ENCODE results near the gene PPP2CA. TPM values are rescaled to one million over a fixed set of nuclear protein-coding genes. Genes with fewer than 3 reads are reported as not detected.

The PPP2CA gene
- total and polyA plus RNA-seq, 2 of the 4 experiments (the other 2 are of a cell fraction): 70.6 to 73.6 TPM

GRCh38 chr5:134148316-134148715, 77.6 kb downstream of the PPP2CA start:
- TF ChIP-seq MXI1 (IDR thresholded peaks at IDR 0.05; ENCODE audit: borderline replicate concordance, low read depth, low read length): no peak
- TF ChIP-seq USF2 (IDR thresholded peaks at IDR 0.05; ENCODE audit: low read depth, low read length): no peak
- TF ChIP-seq BHLHE40 (IDR thresholded peaks at IDR 0.05; ENCODE audit: low read depth, low read length): no peak
- no peak for TF ChIP-seq ELK1 (IDR thresholded peaks at IDR 0.05; ENCODE audit: borderline replicate concordance, low read depth, low read length)
- no peak for TF ChIP-seq NFE2L2 (IDR thresholded peaks at IDR 0.05; ENCODE audit: low read depth, low read length)
- TF ChIP-seq MAFK (IDR thresholded peaks at IDR 0.05; ENCODE audit: low read depth, low read length): no peak
- no peak for TF ChIP-seq RAD21 (IDR thresholded peaks at IDR 0.05; ENCODE audit: low read length)
- TF ChIP-seq RFX5 (IDR thresholded peaks at IDR 0.05; ENCODE audit: low read depth, low read length): no peak
- no peak for TF ChIP-seq MAZ (IDR thresholded peaks at IDR 0.05; ENCODE audit: borderline replicate concordance, low read depth, low read length)
- no peak for TF ChIP-seq POLR2A (IDR thresholded peaks at IDR 0.05; ENCODE audit: low read depth, low read length)
- TF ChIP-seq CEBPB (IDR thresholded peaks at IDR 0.05; ENCODE audit: low read depth, low read length): no peak
- no peak for TF ChIP-seq SMC3 (IDR thresholded peaks at IDR 0.05; ENCODE audit: low read depth, low read length)
- no peak for TF ChIP-seq CTCF (conservative IDR thresholded peaks at IDR 0.05; ENCODE audit: low read depth, low read length)
- TF ChIP-seq RCOR1 (IDR thresholded peaks at IDR 0.05; ENCODE audit: insufficient replicate concordance, low read length): no peak
- TF ChIP-seq FOS (IDR thresholded peaks at IDR 0.05; ENCODE audit: low read depth, low read length): no peak
- no peak for TF ChIP-seq CHD1 (IDR thresholded peaks at IDR 0.05; ENCODE audit: low read depth, low read length)
- Histone ChIP-seq H2AFZ (replicated peaks; ENCODE audit: low read length, poor library complexity) (no peak overlapping the region), H3K4me2 (ENCODE audit: low read depth, low read length) (no peak overlapping the region), H3K9me1 (ENCODE audit: insufficient read depth, low read length) (peaks cover 28% of the 10 kb centered on the region), H2AK5ac (ENCODE audit: low read depth, low read length) (no peak overlapping the region), H3K4me3 (ENCODE audit: insufficient read depth, low read depth, low read length) (no peak overlapping the region), H2BK5ac (ENCODE audit: low read depth, low read length, poor library complexity, severe bottlenecking) (no peak overlapping the region), H2BK120ac (ENCODE audit: low read depth, low read length) (no peak overlapping the region), H2BK20ac (ENCODE audit: low read depth, low read length) (no peak overlapping the region), H3K36me3 (ENCODE audit: control insufficient read depth, insufficient read depth, low read length) (peaks cover 46% of the 10 kb centered on the region), H4K8ac (ENCODE audit: low read depth in 2 of 2, low read length in 2 of 2) (no peak overlapping the region), H3K56ac (ENCODE audit: extremely low read depth, insufficient read depth, low read length) (no peak overlapping the region), H3K18ac (ENCODE audit: low read depth, low read length) (no peak overlapping the region), H4K20me1 (ENCODE audit: insufficient read depth, low read length) (peaks cover 71% of the 10 kb centered on the region), H3K9ac (ENCODE audit: low read depth, low read length) (no peak overlapping the region), H2AK9ac (replicated peaks; ENCODE audit: low read depth, low read length, poor library complexity) (no peak overlapping the region), H3K4ac (ENCODE audit: low read depth, low read length) (no peak overlapping the region), H3K4me1 (ENCODE audit: control insufficient read depth, insufficient read depth, low read length) (peaks cover 19% of the 10 kb centered on the region), H3K9me3 (ENCODE audit: control insufficient read depth, insufficient read depth, low read length) (no peaks in the 10 kb centered on the region), H3K14ac (replicated peaks; ENCODE audit: low read depth, low read length) (no peak overlapping the region), H4K5ac (ENCODE audit: low read depth, low read length) (no peak overlapping the region), H2BK15ac (ENCODE audit: low read depth, low read length) (no peak overlapping the region), H3K23ac (ENCODE audit: low read depth, low read length) (no peak overlapping the region), H3K27me3 (ENCODE audit: control insufficient read depth, insufficient read depth, low read length) (no peaks in the 10 kb centered on the region), H3K27ac (ENCODE audit: insufficient read depth, low read length) (peak overlapping the region; percentile 28; the same call in 1 of the 2 replicates), H3K79me1 (ENCODE audit: low read depth in 1 of 2, low read length in 2 of 2) (peaks cover 44 to 85% of the 10 kb centered on the region in 2 experiments), H4K91ac (ENCODE audit: insufficient read depth, low read depth, low read length) (no peak overlapping the region)
- dilution Hi-C loops (cut with HindIII; ENCODE audit: low sequenced_read_pairs, unreplicated experiment) (no loop called here), in situ Hi-C loops (cut with MboI; ENCODE audit: low sequenced_read_pairs) (no loop called here), intact Hi-C loops (cut with micrococcal nuclease) (no loop called here)
- ChIA-PET CTCF (no interaction called here), POLR2A (ENCODE audit: unreplicated experiment) (no interaction called here)
- no TSS peak for BruUV-seq (replicated peaks)
- DNase-seq (no peak), ATAC-seq (ENCODE audit: low read depth) (no peak)
- WGBS, 2 experiments (ENCODE audit: extremely low coverage in 2 of 2, insufficient read length in 1 of 2): no CpG with 5 or more reads among the region's 2 CpGs

Measured in IMR-90 (cell line).